MM.1S (cell line): ENCODE results near the gene HYAL4.

Source experiments
- DNase-seq: peaks from one replicate; pipeline ENCODE4 v3.0.0-alpha.2; 2015
- H2AFZ ChIP-seq: fragments of 300-600 bp; sonication (generic); 2 replicates; pipeline ENCODE4 v1.6.0; 2016; ENCODE audit warnings: antibody characterized with exemption, low read length
- H3F3A ChIP-seq: fragments of 300-600 bp; sonication (generic); 2 replicates; pipeline ENCODE4 v1.6.1; 2016; ENCODE audit warnings: mild to moderate bottlenecking, antibody characterized with exemption, low read length, moderate library complexity, mixed read lengths; ENCODE audit not compliant: insufficient read depth
- H3K27ac ChIP-seq: fragments of 300-600 bp; sonication (generic); 2 replicates; pipeline ENCODE4 v1.5.1; 2016; ENCODE audit warnings: mild to moderate bottlenecking, low read length
- H3K27me3 ChIP-seq: fragments of 300-600 bp; sonication (generic); replicated peaks from 2 replicates; pipeline ENCODE4 v1.6.0; 2016; ENCODE audit warnings: low read length; ENCODE audit not compliant: insufficient read depth
- H3K36me3 ChIP-seq: fragments of 300-600 bp; sonication (generic); replicated peaks from 2 replicates; pipeline ENCODE4 v1.6.1; 2016; ENCODE audit warnings: mild to moderate bottlenecking, low read length, mixed read lengths; ENCODE audit not compliant: insufficient read depth
- H3K4me1 ChIP-seq: fragments of 300-600 bp; sonication (generic); 2 replicates; pipeline ENCODE4 v1.6.1; 2016; ENCODE audit warnings: low read length, mixed read lengths
- H3K4me2 ChIP-seq: fragments of 300-600 bp; sonication (generic); 2 replicates; pipeline ENCODE4 v1.6.0; 2016; ENCODE audit warnings: low read depth, low read length
- H3K4me3 ChIP-seq: fragments of 300-600 bp; sonication (generic); 2 replicates; pipeline ENCODE4 v1.5.1; 2016; ENCODE audit warnings: low read length, mixed read lengths
- H3K79me2 ChIP-seq: fragments of 300-600 bp; sonication (generic); 2 replicates; pipeline ENCODE4 v1.6.1; 2016; ENCODE audit warnings: mixed run types, low read length, mixed read lengths
- H3K9ac ChIP-seq: fragments of 300-600 bp; sonication (generic); 2 replicates; pipeline ENCODE4 v1.6.1; 2016; ENCODE audit warnings: low read length, mixed read lengths
- H3K9me2 ChIP-seq: fragments of 300-600 bp; sonication (generic); replicated peaks from 2 replicates; pipeline ENCODE4 v1.6.1; 2016; ENCODE audit warnings: mild to moderate bottlenecking, low read length, mixed read lengths; ENCODE audit not compliant: insufficient read depth
- H3K9me3 ChIP-seq: fragments of 300-600 bp; sonication (generic); replicated peaks from 2 replicates; pipeline ENCODE4 v1.6.1; 2016; ENCODE audit warnings: mild to moderate bottlenecking, low read length, mixed read lengths; ENCODE audit not compliant: insufficient read depth
- H4K20me1 ChIP-seq: fragments of 300-600 bp; sonication (generic); 2 replicates; pipeline ENCODE4 v1.6.1; 2016; ENCODE audit warnings: mild to moderate bottlenecking, low read length, moderate library complexity, mixed read lengths; ENCODE audit not compliant: insufficient read depth
- CTCF ChIP-seq: fragments of 300-600 bp; sonication (generic); IDR thresholded peaks from 2 replicates; pipeline ENCODE4 v1.5.1; 2016; ENCODE audit warnings: antibody characterized with exemption, low read length, mixed read lengths
- EZH2 ChIP-seq: fragments of 300-600 bp; sonication (generic); optimal IDR thresholded peaks from 2 replicates; pipeline ENCODE3; 2017; ENCODE audit warnings: low read depth, mild to moderate bottlenecking, antibody characterized with exemption, low read length, mixed read lengths
- EZH2phosphoT487 ChIP-seq: fragments of 300-600 bp; sonication (generic); IDR thresholded peaks from 2 replicates; pipeline ENCODE4 v1.6.1; 2018; ENCODE audit warnings: antibody characterized with exemption, low read length

Gene HYAL4

GRCh38 chr7:123872908-123873307 lies 27.9 kb downstream of the HYAL4 start:
- Histone ChIP-seq H3F3A (no peaks in the 10 kb centered on the region), H4K20me1 (no peaks in the 10 kb centered on the region), H3K4me3 (no peak overlapping the region), H3K9me3 (no peaks in the 10 kb centered on the region), H3K79me2 (no peaks in the 10 kb centered on the region), H3K9ac (no peak overlapping the region), H3K9me2 (no peaks in the 10 kb centered on the region), H2AFZ (no peak overlapping the region), H3K4me2 (no peak overlapping the region), H3K27ac (no peak overlapping the region), H3K36me3 (no peaks in the 10 kb centered on the region), H3K27me3 (no peaks in the 10 kb centered on the region), H3K4me1 (no peaks in the 10 kb centered on the region)
- no peak for TF ChIP-seq CTCF
- no peak for TF ChIP-seq EZH2phosphoT487
- TF ChIP-seq EZH2, result no peak
- no peak for DNase-seq

GRCh38 chr7:123876557-123877256 lies 31.7 kb downstream of the HYAL4 start:
- Histone ChIP-seq H3K36me3 (no peaks in the 10 kb centered on the region), H3K4me3 (no peak overlapping the region), H3F3A (no peaks in the 10 kb centered on the region), H4K20me1 (no peaks in the 10 kb centered on the region), H3K9ac (no peak overlapping the region), H3K4me2 (no peak overlapping the region), H2AFZ (no peak overlapping the region), H3K27ac (no peak overlapping the region), H3K27me3 (no peaks in the 10 kb centered on the region), H3K4me1 (no peaks in the 10 kb centered on the region), H3K9me3 (no peaks in the 10 kb centered on the region), H3K9me2 (no peaks in the 10 kb centered on the region), H3K79me2 (no peaks in the 10 kb centered on the region)
- TF ChIP-seq CTCF, result no peak
- no peak for TF ChIP-seq EZH2
- TF ChIP-seq EZH2phosphoT487, result no peak
- no peak for DNase-seq

GRCh38 chr7:123879628-123880027 lies 34.7 kb downstream of the HYAL4 start:
- no peaks in the 10 kb centered on the region for H3K36me3 ChIP-seq
- no peak overlapping the region for H3K4me3 ChIP-seq
- no peak for DNase-seq
- H3K27me3 ChIP-seq, result no peaks in the 10 kb centered on the region
- no peaks in the 10 kb centered on the region for H3K79me2 ChIP-seq
- TF ChIP-seq EZH2, result no peak
- TF ChIP-seq CTCF, result no peak
- no peak for TF ChIP-seq EZH2phosphoT487
- H3K9me3 ChIP-seq, result no peaks in the 10 kb centered on the region
- no peaks in the 10 kb centered on the region for H3K9me2 ChIP-seq
- H3K9ac ChIP-seq, result no peak overlapping the region
- no peaks in the 10 kb centered on the region for H3F3A ChIP-seq
- no peak overlapping the region for H3K27ac ChIP-seq
- H2AFZ ChIP-seq, result no peak overlapping the region
- no peaks in the 10 kb centered on the region for H3K4me1 ChIP-seq
- no peak overlapping the region for H3K4me2 ChIP-seq
- H4K20me1 ChIP-seq, result no peaks in the 10 kb centered on the region
